GM12801 (cell line): ENCODE measurements around the gene NRSN2.

ENCODE experiments used
- TF ChIP-seq, protein P1 (sequence below): IDR thresholded peaks from one replicate; pipeline ENCODE4 v1.5.1; 2011; ENCODE audit warnings: control low read depth; ENCODE audit not compliant: insufficient read length; ENCODE audit errors: extremely low read depth

Gene NRSN2

DNA sequence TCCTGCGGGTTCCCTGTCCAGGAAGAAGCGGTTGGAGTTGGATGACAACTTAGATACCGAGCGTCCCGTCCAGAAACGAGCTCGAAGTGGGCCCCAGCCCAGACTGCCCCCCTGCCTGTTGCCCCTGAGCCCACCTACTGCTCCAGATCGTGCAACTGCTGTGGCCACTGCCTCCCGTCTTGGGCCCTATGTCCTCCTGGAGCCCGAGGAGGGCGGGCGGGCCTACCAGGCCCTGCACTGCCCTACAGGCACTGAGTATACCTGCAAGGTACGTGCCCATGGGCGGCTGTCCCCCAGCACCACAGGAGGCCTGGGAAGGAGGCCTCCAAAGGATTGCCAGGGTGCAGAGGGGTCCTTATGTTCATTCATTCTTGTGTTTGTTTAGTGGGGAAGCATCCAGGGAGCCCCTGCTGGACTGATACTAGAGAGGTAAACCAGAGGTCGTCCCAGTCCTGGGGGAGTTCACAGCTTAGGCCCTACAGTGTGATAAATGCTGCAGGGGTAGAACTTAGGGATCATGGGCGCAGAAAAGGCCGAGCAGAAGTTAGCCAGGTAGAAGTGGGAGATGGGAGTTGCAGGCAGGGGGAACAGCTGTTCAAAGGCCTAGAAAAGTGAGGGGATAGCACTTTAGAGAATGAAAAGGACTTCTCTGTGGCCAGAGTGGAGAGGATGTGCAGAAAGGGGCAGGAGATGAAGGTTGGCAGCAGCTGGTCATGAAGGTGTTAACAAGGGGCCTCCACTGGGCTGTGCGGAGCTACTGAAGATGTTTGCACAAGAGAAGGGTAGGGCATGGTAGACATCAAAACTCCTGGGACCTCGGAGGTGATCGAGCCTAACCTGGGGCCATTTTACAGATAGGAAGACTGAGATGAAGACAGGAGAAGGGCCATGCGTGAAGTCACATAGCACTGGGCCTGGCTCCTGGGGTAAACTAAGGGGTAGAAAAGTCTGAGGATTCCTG, 41.4 kb downstream of the NRSN2 start:
- TF ChIP-seq, protein P1, sequence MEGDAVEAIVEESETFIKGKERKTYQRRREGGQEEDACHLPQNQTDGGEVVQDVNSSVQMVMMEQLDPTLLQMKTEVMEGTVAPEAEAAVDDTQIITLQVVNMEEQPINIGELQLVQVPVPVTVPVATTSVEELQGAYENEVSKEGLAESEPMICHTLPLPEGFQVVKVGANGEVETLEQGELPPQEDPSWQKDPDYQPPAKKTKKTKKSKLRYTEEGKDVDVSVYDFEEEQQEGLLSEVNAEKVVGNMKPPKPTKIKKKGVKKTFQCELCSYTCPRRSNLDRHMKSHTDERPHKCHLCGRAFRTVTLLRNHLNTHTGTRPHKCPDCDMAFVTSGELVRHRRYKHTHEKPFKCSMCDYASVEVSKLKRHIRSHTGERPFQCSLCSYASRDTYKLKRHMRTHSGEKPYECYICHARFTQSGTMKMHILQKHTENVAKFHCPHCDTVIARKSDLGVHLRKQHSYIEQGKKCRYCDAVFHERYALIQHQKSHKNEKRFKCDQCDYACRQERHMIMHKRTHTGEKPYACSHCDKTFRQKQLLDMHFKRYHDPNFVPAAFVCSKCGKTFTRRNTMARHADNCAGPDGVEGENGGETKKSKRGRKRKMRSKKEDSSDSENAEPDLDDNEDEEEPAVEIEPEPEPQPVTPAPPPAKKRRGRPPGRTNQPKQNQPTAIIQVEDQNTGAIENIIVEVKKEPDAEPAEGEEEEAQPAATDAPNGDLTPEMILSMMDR = no peak

DNA sequence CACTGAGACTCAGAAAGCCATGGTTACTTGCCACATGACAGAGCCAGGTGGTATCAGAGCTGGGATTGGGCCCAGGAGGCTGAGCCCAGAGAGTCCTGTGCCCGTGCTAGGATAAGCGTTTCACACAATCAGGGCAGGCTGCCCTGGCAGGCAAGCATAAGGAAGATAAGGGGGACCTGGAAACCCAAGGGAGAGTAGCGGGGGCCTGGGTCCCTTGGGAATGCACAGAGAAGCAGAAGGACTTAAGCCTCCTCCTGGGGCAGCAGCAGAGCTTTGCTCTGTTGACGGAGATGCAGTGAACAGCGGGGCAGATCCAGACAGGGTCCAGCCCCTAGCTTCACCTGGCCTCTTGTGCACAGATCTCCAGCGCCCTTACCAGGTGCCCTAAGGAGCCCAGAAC, 42.3 kb downstream of the NRSN2 start:
- TF ChIP-seq, protein P1 = no peak

DNA sequence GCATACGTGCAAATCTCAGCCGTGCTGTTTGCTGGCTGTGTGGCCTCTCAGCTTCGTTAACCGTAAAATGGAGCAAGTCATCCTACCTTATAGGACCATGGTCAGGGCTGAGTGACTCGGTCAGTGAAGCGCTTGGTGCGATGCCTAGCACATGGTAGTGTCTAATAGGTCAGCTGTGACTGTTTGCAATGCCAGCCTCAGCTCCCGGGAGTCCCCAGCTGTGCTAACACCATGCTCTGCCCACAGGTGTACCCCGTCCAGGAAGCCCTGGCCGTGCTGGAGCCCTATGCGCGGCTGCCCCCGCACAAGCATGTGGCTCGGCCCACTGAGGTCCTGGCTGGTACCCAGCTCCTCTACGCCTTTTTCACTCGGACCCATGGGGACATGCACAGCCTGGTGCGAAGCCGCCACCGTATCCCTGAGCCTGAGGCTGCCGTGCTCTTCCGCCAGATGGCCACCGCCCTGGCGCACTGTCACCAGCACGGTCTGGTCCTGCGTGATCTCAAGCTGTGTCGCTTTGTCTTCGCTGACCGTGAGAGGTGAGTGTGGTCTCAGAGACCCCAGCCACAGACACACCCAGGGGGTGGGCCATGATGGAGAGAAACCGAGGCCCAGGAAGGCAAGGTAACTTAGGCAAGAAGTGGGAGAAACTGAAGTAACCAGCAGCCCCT, 44.3 kb downstream of the NRSN2 start:
- TF ChIP-seq, protein P1 = no peak

DNA sequence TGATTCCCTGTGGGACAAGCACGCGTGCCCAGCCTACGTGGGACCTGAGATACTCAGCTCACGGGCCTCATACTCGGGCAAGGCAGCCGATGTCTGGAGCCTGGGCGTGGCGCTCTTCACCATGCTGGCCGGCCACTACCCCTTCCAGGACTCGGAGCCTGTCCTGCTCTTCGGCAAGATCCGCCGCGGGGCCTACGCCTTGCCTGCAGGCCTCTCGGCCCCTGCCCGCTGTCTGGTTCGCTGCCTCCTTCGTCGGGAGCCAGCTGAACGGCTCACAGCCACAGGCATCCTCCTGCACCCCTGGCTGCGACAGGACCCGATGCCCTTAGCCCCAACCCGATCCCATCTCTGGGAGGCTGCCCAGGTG, 49.3 kb downstream of the NRSN2 start:
- TF ChIP-seq, protein P1 = no peak

DNA sequence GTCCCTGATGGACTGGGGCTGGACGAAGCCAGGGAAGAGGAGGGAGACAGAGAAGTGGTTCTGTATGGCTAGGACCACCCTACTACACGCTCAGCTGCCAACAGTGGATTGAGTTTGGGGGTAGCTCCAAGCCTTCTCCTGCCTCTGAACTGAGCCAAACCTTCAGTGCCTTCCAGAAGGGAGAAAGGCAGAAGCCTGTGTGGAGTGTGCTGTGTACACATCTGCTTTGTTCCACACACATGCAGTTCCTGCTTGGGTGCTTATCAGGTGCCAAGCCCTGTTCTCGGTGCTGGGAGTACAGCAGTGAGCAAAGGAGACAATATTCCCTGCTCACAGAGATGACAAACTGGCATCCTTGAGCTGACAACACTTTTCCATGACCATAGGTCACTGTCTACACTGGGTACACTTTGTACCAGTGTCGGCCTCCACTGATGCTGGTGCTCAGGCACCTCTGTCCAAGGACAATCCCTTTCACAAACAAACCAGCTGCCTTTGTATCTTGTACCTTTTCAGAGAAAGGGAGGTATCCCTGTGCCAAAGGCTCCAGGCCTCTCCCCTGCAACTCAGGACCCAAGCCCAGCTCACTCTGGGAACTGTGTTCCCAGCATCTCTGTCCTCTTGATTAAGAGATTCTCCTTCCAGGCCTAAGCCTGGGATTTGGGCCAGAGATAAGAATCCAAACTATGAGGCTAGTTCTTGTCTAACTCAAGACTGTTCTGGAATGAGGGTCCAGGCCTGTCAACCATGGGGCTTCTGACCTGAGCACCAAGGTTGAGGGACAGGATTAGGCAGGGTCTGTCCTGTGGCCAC, 49.9 kb downstream of the NRSN2 start:
- TF ChIP-seq, protein P1 = no peak

DNA sequence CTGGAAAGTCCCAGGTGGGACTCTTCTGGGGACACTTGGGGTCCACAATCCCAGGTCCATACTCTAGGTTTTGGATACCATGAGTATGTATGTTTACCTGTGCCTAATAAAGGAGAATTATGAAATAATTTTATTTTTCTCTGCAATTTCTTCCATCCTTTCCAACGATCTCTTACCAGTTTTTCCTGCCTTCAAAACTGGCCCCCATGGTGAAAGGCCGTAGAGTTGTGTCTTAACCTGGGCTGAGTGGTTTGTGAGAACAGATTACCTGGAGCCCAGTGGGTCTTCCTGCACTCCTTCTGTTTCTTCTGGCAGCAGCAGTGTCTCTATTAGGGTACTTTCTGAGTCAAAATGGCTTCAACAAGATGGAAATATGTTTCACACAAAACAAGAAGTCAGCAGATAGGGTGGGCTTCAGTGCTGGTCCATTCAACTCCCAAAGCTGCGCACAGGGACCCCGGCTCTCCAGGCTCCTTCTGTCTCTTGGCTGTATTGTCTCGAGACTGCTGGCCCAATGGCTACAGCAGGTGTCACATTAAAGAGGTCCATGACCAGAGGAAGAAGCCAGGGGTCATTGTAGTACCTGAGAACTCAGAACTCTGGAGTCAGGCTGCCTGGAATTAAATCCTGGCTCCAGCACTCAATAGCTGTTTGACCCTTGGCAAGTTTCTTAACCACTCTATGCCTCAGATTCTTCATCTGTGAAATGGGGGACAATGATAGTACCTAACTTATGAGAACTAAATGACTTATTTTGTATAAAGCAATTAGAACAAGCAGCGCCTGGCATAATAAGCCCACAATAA, 50.7 kb downstream of the NRSN2 start:
- TF ChIP-seq, protein P1 = no peak
